WERI-Rb-1 (cell line): ENCODE data around the gene CSTPP1.

Experiments
- DNase-seq: peaks from one replicate; pipeline ENCODE4 v3.0.0-alpha.2; 2020
- H3K27ac ChIP-seq: fragments of 250-450 bp; sonication (Bioruptor Pico); 2 replicates; pipeline ENCODE4 v1.5.1; 2020; ENCODE audit warnings: mild to moderate bottlenecking, moderate library complexity
- H3K27me3 ChIP-seq: fragments of 250-450 bp; sonication (Bioruptor Pico); 2 replicates; pipeline ENCODE4 v1.5.1; 2021; ENCODE audit warnings: mild to moderate bottlenecking, low read depth, moderate library complexity; ENCODE audit not compliant: insufficient read depth, severe bottlenecking
- H3K36me3 ChIP-seq: fragments of 250-450 bp; sonication (Bioruptor Pico); 2 replicates; pipeline ENCODE4 v1.5.1; 2020; ENCODE audit warnings: mild to moderate bottlenecking, moderate library complexity
- H3K4me3 ChIP-seq: 2 replicates; pipeline ENCODE4 v1.5.1; 2011; ENCODE audit warnings: low read depth, mild to moderate bottlenecking, control low read depth, low read length
- H3K9me3 ChIP-seq: fragments of 250-450 bp; sonication (Bioruptor Pico); 2 replicates; pipeline ENCODE4 v1.5.1; 2021; ENCODE audit warnings: mild to moderate bottlenecking, moderate library complexity; ENCODE audit not compliant: severe bottlenecking
- CTCF ChIP-seq: IDR thresholded peaks from 2 replicates; pipeline ENCODE4 v1.5.1; 2011; ENCODE audit warnings: low read depth, mild to moderate bottlenecking, control low read depth, inconsistent platforms, low read length

The CSTPP1 gene

GRCh38 chr11:47056261-47056915 is 119.8 kb downstream of the CSTPP1 start:
- peaks cover 2% of the 10 kb centered on the region for H3K9me3 ChIP-seq
- no peak overlapping the region for H3K27ac ChIP-seq
- H3K4me3 ChIP-seq = no peak overlapping the region
- no peak for DNase-seq
- H3K36me3 ChIP-seq = peaks cover 4% of the 10 kb centered on the region
- TF ChIP-seq CTCF = no peak
- H3K27me3 ChIP-seq = no peaks in the 10 kb centered on the region

- no peak overlapping the region for H3K27ac ChIP-seq
Observed at GRCh38 chr11:47057365-47057764, 120.8 kb downstream of the CSTPP1 start.

GRCh38 chr11:47060807-47061206 is 124.2 kb downstream of the CSTPP1 start:
- TF ChIP-seq CTCF = no peak

More at GRCh38 chr11:47057365-47057764, 120.8 kb downstream of the CSTPP1 start:
- no peak for TF ChIP-seq CTCF
- H3K4me3 ChIP-seq = no peak overlapping the region
- DNase-seq = no peak
- H3K27me3 ChIP-seq = no peaks in the 10 kb centered on the region
- H3K36me3 ChIP-seq = peaks cover 4% of the 10 kb centered on the region
- peaks cover 2% of the 10 kb centered on the region for H3K9me3 ChIP-seq

GRCh38 chr11:47061429-47062178 is 125.0 kb downstream of the CSTPP1 start:
- Histone ChIP-seq H3K4me3 (no peak overlapping the region), H3K9me3 (peaks cover 2% of the 10 kb centered on the region), H3K27ac (no peak overlapping the region), H3K36me3 (no peaks in the 10 kb centered on the region), H3K27me3 (no peaks in the 10 kb centered on the region)
- no peak for TF ChIP-seq CTCF
- no peak for DNase-seq

More at GRCh38 chr11:47060807-47061206, 124.2 kb downstream of the CSTPP1 start:
- H3K27me3 ChIP-seq = no peaks in the 10 kb centered on the region
- H3K9me3 ChIP-seq = peaks cover 2% of the 10 kb centered on the region
- H3K4me3 ChIP-seq = no peak overlapping the region
- DNase-seq = no peak
- no peak overlapping the region for H3K27ac ChIP-seq
- H3K36me3 ChIP-seq = no peaks in the 10 kb centered on the region

- Histone ChIP-seq H3K4me3 (no peak overlapping the region), H3K27ac (no peak overlapping the region), H3K27me3 (no peaks in the 10 kb centered on the region), H3K36me3 (no peaks in the 10 kb centered on the region), H3K9me3 (peaks cover 2% of the 10 kb centered on the region)
- no peak for TF ChIP-seq CTCF
- DNase-seq = no peak
Observed at GRCh38 chr11:47062736-47063135, 126.2 kb downstream of the CSTPP1 start.
